Gastroesophageal sphincter (tissue), 3 donors: ENCODE measurements around the gene PLAGL1.

Experiments
- CTCF ChIP-seq, 4 experiments: fragments of 200-600 bp in 2 of 4; fragments of 450-650 bp in 2 of 4; sonication (generic) in 1 of 4; IDR thresholded peaks; one replicate each; pipeline ENCODE4 v1.5.1; 2017 to 2019; ENCODE audit warnings: antibody characterized with exemption in 4 of 4, mild to moderate bottlenecking in 2 of 4, moderate library complexity in 2 of 4
- EP300 ChIP-seq: sonication (generic); formaldehyde crosslinking; IDR thresholded peaks from one replicate; pipeline ENCODE4 v1.6.1; 2017; ENCODE audit warnings: antibody characterized with exemption, mild to moderate bottlenecking
- POLR2A ChIP-seq, 2 donors: fragments of 450-650 bp; IDR thresholded peaks; one replicate each; pipeline ENCODE4 v1.6.1; 2017; ENCODE audit warnings: antibody characterized with exemption in 2 of 2, mild to moderate bottlenecking in 2 of 2, moderate library complexity in 1 of 2

- TF ChIP-seq CTCF (IDR thresholded peaks at IDR 0.05) (no peak), EP300 (no peak), POLR2A (IDR thresholded peaks at IDR 0.05) (no peak)
These were observed 47.3 kb upstream of the PLAGL1 start for GRCh38 chr6:144055121-144055931.
